GM21390 (cell line): ENCODE measurements around the gene SLIT3.

ENCODE experiments used
- ATAC-seq: cut with Tn5 transposase; IDR thresholded peaks from one replicate; pipeline ENCODE4 v1.9.1; 2021; ENCODE audit not compliant: unreplicated experiment

Gene SLIT3

DNA sequence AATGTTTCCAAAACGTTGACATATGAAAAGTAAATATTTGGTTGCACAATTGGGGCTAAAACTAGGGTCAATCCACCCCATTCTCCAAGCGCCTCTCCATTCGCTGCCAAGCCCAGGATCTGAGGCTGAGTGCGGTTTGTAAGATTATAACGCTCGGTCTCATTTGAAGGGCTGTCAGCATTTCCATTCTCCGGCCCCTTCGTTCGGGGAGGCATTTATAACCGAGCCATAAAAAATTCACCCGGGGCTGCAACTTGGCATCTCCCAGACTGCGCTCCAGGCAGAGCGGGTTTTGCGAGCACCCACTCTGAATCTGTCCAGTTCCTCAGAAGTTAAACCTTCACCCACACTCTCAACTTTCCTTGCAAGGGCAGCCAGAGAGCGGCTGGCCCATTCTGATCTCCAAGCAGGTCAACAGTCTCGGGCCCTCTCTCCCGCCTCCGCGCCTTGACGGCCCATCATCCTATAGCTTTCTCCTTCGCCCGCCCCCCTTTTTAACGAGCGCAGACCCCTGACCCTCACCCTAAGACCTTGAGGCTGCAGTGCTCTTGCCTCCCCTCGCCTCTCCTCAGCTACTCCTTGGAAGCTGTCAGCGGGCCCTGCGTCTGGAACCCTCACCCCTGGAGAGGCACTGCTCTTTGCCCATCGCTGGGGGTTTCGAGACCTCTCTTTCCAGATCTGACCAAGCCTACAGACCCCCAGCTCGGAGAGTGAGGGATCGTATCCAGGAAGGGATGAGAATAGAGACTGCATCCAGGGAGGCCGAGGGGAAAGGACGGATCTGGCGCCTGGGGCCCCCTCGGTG is 1.1 kb downstream of the SLIT3 start:
- ATAC-seq, result no peak

DNA sequence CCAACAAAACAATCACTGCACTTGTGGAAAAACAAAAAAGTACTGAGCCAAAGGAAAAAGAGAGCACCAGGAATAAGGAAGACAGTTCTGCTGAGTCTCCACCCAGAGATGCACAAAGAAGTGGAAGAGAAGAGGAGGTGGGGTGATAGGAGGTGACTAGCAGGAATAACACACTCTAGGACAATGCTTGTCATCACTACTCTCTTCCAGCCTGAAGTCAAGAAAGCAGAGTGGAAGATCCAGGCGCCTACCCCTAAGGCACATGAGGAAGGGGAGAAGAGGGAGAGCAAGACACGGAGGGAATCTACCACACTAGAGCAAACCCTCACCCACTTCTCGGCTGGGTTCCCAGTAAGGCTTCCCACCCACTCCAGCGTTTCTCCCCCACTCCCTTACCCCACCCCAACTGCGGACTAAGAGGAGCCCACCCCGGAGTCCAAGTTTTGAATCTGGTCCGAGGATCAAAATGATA is 1.7 kb downstream of the SLIT3 start:
- ATAC-seq, result no peak

DNA sequence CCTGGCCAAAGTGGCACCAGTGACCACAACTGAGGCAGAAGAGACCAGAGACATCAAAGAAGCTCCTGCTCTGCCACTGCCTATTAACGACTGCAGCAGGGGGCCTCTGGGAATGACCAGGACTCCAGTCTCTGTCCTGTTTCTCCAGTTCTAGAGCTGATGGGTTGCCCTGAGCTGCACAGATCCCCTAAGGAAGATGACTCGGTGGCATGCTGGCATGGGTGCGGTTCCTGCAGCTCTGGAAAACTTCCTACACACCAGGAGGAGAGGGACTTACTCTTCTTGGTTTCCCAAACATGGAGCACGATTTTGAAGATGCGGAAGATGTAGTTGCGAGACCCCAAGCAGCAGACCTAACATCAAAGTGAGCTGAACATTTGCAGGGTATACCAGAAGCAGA is 2.7 kb downstream of the SLIT3 start:
- ATAC-seq, result no peak

DNA sequence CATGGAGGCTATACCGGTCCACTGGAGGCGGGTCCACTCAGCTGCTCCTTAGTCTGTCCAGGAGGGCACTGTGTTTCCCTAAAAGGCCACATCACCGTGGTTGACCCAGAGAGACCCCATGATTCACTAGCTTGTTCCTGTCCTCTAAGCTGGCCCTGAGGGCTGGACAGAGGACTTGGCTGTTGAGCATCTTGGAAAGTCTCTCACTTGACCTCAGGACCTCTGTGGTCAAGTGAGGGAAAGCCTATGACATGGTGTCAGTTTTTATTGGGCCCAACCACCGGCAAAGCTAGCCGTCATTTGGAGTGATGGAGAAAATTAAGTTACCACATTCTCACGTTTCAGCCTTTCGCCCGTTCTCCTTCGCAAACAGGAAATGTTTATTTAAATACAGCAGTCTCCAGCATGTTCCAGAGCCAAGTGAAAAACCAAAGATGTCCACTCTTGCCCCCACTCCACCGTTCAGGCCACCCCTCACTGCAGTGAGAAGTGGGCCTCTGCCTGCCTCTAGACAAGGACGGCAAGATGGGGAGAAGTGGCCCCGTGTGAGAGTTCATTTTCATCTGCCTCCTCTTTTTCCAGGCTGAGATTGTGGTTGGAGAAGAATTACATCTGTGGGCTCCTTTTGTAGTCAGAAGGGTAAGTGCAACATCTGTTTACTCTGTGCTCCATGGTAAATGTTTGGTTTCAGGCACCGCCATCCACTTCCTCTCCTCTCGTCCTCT is 4.4 kb downstream of the SLIT3 start:
- ATAC-seq, result no peak

DNA sequence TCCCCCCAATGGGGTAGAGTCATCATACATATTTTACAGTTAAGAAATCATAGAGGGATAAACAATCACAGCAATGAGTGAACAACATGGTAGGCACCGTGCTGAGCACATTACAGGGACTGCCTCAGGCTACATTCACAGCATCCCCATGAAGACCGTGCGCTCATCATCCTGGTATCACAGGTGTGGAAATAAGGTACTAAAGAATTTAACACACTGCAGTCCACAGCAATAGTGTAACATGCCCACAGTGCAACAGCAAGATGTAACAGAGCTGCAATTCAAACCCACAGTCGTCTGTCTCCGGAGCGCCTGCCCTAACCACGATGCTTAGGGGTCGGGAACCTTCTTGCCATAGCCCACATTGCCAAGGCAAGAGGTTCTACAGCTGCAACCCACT is 5.6 kb downstream of the SLIT3 start:
- no peak for ATAC-seq

DNA sequence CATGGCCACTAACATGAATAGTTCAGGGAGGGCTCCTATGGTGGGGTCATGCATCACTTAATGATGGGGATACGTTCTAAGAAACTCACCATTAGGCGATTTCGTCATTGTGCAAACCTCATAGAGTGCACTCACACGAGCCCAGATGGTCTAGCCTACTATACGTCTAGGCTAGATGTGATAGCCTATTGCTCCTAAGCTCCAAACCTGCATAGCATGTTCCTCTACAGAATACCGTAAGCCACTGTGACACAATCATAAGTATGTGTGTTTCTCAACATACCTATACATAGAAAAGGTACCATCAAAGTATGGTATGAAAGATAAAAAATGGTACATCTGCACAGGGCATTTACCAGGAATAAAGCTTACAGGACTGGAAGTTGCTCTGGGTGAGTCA is 6.3 kb downstream of the SLIT3 start:
- no peak for ATAC-seq

DNA sequence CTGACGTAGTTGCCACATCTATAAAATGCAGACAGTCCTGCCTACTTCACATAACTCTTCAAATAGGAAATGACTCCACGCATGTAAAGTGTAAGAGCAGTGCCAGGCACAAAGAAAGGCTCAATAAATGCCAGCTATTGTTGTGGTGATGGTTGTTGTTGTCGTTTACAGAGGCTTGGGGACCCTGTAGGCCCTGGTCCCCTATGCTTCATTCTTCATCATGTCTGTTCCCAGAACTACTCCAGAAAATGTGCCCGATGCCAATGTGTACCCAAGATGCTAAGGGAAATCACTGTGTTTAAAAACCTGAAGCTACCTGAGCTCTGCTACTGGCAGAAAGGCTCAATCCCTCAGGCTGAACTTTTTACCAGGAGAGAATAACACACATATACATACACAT is 9.1 kb downstream of the SLIT3 start:
- no peak for ATAC-seq

DNA sequence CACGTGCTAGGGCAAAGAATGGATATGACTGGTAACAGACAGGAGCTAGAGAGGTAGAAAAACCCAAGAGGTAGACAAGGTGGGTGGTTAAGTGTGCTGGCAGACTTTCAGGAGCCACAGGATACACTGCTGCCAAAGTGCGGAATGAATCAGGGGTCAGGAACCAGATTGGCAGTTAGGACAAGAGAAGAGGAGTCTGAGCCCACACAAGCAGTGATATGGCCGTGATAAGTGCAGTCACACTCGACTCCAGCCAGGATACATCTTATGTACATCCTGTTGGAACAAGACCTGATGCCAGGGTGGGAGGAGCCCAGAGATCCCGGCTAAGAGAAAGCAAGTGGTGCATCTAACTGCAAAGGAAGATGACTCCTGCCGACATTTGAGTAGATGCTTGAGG is 10.0 kb downstream of the SLIT3 start:
- no peak for ATAC-seq

DNA sequence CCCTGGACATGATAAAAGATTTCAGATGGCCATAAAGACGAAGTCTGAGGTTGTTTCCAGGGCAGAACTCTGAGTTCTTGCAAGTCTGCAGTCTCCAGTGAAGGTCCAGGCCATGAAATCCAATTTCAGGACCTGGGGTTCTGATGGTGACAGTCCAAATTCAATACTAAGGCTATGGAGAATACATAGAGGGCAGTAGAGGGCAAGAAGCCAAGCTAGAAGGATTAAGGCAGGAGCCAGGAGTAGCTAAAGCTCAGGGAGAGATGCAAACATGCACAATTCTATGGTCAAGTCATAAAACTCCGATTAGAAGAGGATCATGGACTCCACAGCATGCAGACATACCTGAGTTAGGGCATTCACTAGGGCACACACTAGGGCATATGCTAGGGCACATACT is 11.4 kb downstream of the SLIT3 start:
- no peak for ATAC-seq

DNA sequence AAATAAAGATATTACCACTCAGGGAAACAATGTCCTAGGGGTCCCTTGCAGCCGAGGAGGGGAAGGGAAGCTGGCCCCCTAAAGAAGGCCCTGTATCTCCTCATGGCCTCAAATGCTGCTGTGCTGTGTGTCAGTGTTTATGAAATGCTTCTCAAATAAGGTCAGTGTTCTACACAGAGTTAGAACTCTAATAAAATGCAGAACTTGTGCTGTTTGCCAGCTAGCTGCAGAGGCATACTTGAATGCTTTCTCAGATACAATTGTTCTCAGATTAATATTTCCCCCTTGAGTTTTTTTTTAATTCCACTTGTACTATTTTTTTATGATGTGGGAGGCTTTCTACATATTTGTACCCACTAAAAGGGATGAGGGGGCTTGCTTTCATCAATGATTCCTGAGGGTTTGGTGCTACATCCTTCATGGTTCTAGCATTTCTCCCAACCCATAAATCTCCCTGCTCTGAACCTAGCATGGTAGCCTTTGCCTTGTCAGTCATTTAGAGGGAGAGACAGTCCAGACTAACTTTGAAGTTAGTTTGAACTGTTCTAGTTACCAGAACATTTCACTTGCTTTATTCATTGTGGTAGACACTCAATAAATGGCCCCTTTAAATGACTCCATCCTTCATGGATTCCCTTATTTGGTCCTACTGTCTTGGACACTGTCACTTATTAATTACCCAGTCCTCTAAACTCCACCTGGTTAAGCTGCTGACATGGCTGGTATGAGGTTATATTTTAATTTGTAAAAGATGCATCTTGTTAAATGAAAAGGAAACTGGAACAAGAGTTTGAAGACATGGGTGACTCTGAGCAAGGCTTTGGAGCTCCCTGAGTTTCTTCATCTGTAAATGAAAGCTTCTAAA is 12.6 kb downstream of the SLIT3 start:
- no peak for ATAC-seq

DNA sequence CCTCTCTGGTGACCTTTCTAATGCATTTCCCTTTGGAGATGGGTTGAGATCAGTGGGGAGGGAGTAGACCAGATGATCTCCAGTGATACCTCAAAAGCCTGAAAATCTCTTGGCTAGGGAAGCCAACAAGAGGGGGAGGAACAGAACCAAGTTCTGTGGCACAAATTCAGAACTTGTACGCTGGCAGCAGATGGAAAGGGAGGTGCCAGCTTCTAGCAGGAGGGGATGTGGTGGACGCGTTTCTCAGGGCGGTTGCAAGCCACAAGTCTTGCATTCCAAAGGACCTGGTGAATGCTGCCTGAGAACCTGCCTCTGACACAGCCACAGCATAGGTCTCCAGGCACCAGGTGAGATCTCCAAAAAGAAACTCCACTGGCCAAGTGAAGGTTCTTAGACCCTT is 13.4 kb downstream of the SLIT3 start:
- no peak for ATAC-seq

DNA sequence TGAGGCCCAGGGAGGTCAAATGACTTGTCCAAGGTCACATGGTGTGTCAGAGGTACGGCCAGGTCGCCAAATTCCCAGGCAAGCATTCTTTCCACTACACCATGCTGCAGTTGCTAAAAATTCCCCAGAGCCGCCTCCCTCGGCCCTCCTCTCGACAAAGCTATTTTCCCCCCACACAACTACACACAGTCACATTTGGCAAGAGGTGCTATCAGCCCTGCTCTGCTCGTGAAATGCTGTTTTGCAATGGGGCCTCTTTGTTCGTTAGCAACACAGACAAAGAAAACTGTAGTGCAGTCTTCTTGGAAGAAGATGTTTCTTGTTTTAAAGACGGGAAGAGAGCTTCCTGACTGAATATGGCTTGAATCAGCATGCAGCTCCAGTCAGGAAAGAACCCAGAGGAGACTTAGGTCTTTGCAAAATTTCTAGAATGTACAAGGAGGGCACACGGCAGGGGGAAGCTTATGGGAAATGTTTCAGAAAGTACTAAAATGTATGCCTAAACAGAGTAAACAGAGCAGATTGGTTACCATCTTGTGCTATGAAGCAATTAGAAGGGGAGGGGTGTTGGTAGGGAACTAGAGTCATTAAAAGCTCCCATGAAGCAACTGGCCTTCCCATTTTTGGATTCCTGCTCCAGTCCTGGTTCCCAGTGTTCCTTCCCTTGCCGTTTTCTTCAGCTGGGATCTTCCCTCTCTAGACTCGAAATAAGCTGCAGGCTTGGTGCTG is 14.2 kb downstream of the SLIT3 start:
- no peak for ATAC-seq

DNA sequence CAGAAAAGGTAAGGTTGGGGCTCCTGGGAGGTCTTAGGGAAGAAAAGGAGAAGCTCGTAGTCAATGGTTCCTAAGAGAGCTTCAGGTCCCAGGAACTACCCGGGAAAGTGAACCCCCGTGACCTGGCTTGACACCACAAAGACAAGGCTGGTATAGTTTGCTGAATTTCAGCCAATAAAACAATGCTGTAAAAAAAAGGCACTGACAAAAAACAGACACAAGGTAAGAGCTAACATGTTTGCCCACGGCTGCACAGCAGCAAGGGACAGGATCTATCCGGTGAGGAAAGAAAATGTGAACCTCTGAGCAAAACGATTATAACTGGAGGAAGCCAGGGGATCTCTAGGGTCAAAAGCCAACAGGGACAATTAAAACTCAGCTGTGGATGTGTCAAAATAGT is 17.1 kb downstream of the SLIT3 start:
- no peak for ATAC-seq

DNA sequence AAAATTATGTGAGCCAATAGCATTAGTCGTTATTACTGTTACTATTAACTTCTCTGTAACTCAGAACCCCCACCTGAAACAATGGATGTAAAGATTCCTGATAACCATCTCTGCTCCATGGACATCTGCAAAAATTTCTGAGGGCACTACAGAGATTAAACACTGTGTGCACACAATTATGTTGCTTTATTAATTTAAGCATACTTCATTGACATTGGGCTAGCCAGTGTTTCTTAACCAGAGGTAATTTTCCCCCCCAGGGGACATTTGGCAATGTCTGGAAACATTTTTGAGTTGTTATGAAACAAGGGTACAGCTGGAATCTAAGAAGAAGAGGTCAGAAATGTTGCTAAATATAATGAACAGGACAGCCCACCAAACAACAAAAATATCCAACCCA is 19.3 kb downstream of the SLIT3 start:
- ATAC-seq, result no peak

DNA sequence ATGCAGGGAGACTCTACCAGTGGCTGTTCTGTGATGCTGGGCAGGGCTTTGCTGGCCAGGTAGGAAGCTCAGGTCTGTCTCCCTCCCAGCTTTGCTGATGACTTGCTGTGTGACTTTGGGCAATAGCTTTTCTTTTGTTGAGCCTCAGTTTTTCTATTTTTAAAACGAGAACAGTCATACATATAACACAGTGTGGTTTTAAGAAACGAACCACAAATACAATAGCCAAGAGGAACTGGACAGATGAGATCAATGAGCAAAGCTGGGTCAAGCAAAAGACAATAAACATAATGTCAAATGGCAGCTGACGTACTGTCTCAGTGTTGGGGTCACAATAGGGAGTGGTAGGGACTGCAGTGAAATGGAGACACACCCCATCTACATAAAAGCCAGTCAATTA is 20.2 kb downstream of the SLIT3 start:
- ATAC-seq, result no peak

DNA sequence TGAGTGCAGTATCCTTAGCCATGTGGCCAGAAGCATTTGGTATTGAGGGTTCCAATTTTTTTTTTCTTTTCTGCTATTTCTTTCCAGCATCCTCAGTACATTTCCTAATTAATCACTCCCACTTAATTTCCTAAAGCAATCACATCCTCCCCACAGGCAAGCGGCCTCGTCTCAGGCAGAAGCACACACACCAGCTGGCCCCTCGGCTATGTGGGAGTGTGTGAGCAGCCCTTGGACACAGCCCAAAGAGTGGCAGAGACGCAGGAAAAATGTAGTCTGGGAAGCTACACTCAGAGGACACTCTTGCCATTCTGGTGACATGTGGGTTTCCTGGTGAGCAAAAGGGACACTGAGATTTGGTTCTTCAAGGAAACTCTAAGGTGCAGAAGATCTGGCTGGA is 20.7 kb downstream of the SLIT3 start:
- no peak for ATAC-seq

DNA sequence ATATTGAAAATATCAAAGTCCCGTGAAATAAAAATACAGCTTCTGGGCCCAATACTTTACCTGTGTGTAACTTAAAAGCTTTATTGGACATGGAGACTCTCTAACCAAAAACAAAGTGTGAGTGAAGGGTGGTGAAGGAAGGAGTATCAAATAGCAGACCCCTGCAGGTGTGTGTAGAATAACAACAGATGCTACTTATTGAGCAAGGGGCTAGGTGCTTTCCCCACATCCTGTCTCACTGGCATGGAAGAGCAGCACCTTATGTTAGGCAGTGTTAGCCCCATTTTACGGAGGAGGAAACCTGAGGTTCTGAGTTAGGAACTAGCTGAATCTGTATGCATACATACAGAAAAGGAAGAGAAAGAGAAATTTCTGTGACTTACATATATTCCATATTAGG is 21.8 kb downstream of the SLIT3 start:
- ATAC-seq, result no peak

DNA sequence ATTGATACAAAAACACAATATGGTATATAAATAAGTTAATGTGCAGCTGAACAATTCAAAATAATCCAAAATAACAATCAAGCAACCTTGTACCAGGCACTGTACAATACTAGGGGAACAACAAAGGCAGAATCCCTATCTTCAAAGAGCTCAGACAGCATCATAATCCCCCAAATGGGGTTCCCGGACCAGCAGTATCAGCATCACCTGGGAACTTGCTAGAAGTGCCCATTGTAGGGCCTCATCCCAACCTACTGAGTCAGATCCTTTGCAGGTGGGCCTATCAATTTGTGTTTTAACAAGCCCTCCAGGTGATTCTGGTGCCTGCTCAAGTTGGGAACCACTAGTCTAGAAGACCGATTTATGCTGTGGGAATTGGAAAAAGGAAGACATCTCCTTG is 27.1 kb downstream of the SLIT3 start:
- no peak for ATAC-seq

DNA sequence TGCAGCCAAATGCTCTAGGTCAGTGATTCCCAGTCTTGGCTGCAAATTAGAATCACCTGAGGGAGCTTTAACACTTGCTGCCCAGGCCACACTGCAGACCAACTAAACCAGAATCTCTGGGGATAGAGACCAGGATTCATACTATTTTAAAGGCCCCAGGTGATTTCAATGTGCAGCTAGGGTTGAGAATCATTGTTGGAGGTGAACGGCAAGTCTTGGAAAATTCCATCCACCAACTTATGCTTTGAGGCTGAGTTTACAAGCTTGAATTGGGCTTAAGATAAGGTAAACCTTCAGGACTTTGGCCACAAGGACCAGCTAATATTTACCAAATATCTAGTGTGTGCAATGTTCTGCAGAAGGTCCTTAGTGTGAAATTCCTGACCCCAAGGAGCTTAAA is 27.5 kb downstream of the SLIT3 start:
- ATAC-seq, result no peak

DNA sequence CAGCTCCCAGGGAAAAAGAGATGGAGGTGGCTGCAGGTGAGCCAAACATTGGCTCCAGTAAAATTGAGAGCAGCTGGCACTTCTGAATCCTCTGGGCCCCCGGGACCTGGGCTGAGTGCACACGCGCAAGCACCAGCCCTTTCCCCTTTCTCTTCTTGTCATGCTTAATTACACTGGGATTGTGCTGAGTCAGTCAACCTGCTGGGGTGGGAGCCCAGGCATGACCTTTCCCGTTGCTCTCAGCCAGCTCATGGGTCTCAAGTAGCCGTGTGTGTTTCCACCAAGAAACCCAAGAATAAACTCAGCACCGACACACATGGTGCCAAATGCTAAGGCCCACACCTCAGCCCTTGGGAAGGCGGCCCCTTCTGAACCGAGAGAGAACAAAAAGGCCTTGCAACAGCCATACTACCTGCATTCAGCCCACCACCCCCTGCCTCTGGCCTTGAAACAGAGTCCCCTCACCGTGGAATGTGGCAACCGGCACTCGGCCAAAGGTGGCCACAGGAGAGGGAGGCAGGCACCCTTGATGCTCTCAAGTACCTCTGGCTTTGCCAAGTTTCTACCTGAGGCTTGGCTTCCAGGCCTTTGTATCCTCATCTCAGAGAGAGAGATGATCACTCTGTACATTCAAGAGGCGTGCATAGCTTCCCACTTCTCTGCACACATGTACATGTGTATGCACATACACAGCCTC is 28.1 kb downstream of the SLIT3 start:
- ATAC-seq, result no peak
